RWPE1 (cell line): ENCODE measurements around the gene OR2V1.

Source experiments
- CTCF ChIA-PET: fragments of 350-600 bp; sonication (Branson Sonifier 250); formaldehyde crosslinking; extraction: SDS; loops from one replicate; lab custom pipeline; 2021; lab: Yijun Ruan, JAX
- POLR2A ChIA-PET: fragments of 400-600 bp; formaldehyde crosslinking; extraction: SDS; loops from one replicate; lab custom pipeline; 2020; ENCODE audit warnings: antibody characterized with exemption; ENCODE audit not compliant: low non-redundant PET; lab: Yijun Ruan, JAX
- DNase-seq: peaks from one replicate; pipeline ENCODE4 v3.0.0; 2012; ENCODE audit warnings: low spot score
- H3K27ac ChIP-seq: fragments of 450-650 bp; 2 replicates; pipeline ENCODE4 v1.5.1; 2017
- TF ChIP-seq, protein P1 (sequence below): fragments of 450-650 bp; conservative IDR thresholded peaks from 2 replicates; pipeline ENCODE4 v1.5.1; 2017; ENCODE audit warnings: low read depth, mild to moderate bottlenecking

The OR2V1 gene

DNA sequence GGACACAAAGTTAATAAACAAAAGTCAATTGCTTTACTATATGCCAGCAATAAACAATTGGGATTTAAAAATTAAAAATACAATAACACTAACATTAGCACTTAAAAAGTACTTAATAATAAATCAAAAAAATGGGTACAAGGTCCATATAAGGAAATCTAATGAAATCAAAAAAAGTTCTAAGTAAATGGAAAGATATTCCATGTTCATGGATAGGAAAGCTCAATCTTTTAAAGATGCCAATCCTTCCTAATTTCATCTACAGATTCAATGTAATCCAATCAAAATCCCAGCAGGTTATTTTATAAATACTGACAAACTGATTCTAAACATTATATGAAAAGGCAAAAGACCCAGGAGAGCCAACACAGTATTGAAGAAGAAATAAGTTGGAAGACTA, 49.0 kb downstream of the OR2V1 start:
- DNase-seq: no peak
- CTCF ChIA-PET: no interaction called here
- POLR2A ChIA-PET: no interaction called here
- TF ChIP-seq, protein P1, sequence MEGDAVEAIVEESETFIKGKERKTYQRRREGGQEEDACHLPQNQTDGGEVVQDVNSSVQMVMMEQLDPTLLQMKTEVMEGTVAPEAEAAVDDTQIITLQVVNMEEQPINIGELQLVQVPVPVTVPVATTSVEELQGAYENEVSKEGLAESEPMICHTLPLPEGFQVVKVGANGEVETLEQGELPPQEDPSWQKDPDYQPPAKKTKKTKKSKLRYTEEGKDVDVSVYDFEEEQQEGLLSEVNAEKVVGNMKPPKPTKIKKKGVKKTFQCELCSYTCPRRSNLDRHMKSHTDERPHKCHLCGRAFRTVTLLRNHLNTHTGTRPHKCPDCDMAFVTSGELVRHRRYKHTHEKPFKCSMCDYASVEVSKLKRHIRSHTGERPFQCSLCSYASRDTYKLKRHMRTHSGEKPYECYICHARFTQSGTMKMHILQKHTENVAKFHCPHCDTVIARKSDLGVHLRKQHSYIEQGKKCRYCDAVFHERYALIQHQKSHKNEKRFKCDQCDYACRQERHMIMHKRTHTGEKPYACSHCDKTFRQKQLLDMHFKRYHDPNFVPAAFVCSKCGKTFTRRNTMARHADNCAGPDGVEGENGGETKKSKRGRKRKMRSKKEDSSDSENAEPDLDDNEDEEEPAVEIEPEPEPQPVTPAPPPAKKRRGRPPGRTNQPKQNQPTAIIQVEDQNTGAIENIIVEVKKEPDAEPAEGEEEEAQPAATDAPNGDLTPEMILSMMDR: no peak
- no peak overlapping the region for H3K27ac ChIP-seq

DNA sequence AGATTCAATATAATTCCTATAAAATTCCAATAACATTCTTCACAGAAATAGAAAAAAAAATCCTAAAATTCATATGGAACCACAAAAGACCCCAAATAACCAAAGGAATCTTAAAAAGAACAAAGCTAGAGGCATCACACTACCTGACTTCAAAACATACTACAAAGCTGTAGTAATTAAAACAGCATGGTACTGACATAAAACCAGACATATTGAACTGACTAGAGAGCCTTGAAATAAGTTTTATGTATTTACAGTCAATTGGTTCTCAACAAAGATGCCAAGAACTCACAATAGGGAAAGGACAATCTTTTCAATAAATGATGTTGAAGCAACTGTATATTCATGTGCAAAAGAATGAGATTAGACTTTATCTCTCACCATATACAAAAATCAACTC, 54.0 kb downstream of the OR2V1 start:
- ChIA-PET CTCF (no interaction called here), POLR2A (no interaction called here)
- DNase-seq: no peak
- no peak overlapping the region for H3K27ac ChIP-seq
- TF ChIP-seq, protein P1: no peak
